H1 (cell line): ENCODE measurements around the gene FRY. TPM values are rescaled to one million over a fixed set of nuclear protein-coding genes. Genes with fewer than 3 reads are reported as not detected.

ENCODE experiments used
- ASH2L ChIP-seq: fragments of 200-600, 300-600 bp; sonication (generic); IDR thresholded peaks from one replicate; pipeline ENCODE4 v1.7.1; 2017; ENCODE audit warnings: low read length
- BACH1 ChIP-seq: IDR thresholded peaks from 2 replicates; pipeline ENCODE4 v1.6.1; 2012; ENCODE audit warnings: low read length, improper control_type of control experiment
- EP300 ChIP-seq, 2 experiments: IDR thresholded peaks; 1 replicate in 1 of 2; 2 replicates in 1 of 2; pipeline ENCODE4 v1.6.1; 2011 to 2012; ENCODE audit warnings: low read depth in 2 of 2, low read length in 2 of 2, mild to moderate bottlenecking in 2 of 2, borderline replicate concordance in 1 of 2, inconsistent platforms in 1 of 2, moderate library complexity in 1 of 2
- POLR2AphosphoS5 ChIP-seq: IDR thresholded peaks from 2 replicates; pipeline ENCODE4 v1.6.1; 2011; ENCODE audit warnings: low read depth, low read length
- SIN3A ChIP-seq, 2 experiments: IDR thresholded peaks in 1 of 2; conservative IDR thresholded peaks in 1 of 2; 2 replicates each; pipeline ENCODE4 v1.6.1; 2011 to 2012; ENCODE audit warnings: low read length in 2 of 2, improper control_type of control experiment in 1 of 2, low read depth in 1 of 2, mild to moderate bottlenecking in 1 of 2
- SP1 ChIP-seq: IDR thresholded peaks from 2 replicates; pipeline ENCODE4 v1.6.1; 2011; ENCODE audit warnings: low read depth, low read length
- SP2 ChIP-seq: IDR thresholded peaks from 2 replicates; pipeline ENCODE4 v1.6.1; 2012; ENCODE audit warnings: mild to moderate bottlenecking, low read length, inconsistent platforms
- polyA plus RNA-seq, 7 experiments: library from polyadenylated mRNA; depleted of rRNA in 3 of 7; stranded (reverse) in 5 of 7; unstranded in 2 of 7; fragments of >200 nt in 5 of 7; fragments of 200-250 nt in 2 of 7; gene quantifications; 1 replicate in 5 of 7; 2 replicates in 1 of 7; 4 replicates in 1 of 7; pipeline versions ENCODE4 v1.2.1 to v1.2.3, GENCODE V29; 2011 to 2013; ENCODE audit warnings: missing spikeins in 2 of 7, mixed read lengths in 2 of 7
- total RNA-seq: library from RNA; stranded (reverse); fragmentation: NEBNext Ultra II Directional; extraction: Animal tissue kit (Norgen Biotek cat#: 25700); gene quantifications from 2 replicates; pipeline ENCODE4 v1.2.1, GENCODE V29; 2021
- TF ChIP-seq, protein P1 (sequence below): fragments of 300-600 bp; sonication (generic); IDR thresholded peaks from 2 replicates; pipeline ENCODE4 v1.7.1; 2012; ENCODE audit warnings: low read length, moderate library complexity, mild to moderate bottlenecking, inconsistent platforms; ENCODE audit not compliant: insufficient replicate concordance
- TF ChIP-seq, protein P2 (sequence below), 3 experiments: IDR thresholded peaks; 1 replicate in 2 of 3; 2 replicates in 1 of 3; pipeline versions ENCODE4 v1.5.1 to v1.6.1; 2011; ENCODE audit warnings: low read length in 3 of 3, mild to moderate bottlenecking in 3 of 3, inconsistent platforms in 2 of 3, low read depth in 1 of 3, moderate library complexity in 1 of 3; ENCODE audit not compliant: insufficient read depth in 1 of 3; ENCODE audit errors: control extremely low read depth in 1 of 3

FRY gene
- total and polyA plus RNA-seq, 2 of the 8 experiments (the other 6 are each of a cell fraction or from before 2014, with no cell fraction given), result 4.3 to 9.2 TPM

DNA sequence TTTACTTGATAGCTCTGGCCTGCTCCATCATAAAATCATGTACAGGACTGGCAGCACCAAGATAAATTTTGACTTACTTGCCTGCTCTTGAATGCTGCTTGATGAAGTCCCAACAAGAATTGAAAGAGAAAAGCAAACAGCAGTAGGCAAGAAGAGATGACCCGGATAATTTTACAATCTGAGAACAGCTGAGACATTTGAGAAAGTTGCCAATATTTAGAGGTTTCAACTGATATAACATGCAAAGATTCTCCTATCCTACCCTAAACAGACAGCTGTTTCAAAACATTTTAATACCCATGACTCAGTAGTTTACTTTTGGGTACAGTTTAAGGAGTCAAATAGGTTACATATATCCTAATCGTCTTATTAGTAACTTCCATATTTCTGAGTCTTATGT, 5.9 kb downstream of the FRY start (continued):
- TF ChIP-seq, protein P1, sequence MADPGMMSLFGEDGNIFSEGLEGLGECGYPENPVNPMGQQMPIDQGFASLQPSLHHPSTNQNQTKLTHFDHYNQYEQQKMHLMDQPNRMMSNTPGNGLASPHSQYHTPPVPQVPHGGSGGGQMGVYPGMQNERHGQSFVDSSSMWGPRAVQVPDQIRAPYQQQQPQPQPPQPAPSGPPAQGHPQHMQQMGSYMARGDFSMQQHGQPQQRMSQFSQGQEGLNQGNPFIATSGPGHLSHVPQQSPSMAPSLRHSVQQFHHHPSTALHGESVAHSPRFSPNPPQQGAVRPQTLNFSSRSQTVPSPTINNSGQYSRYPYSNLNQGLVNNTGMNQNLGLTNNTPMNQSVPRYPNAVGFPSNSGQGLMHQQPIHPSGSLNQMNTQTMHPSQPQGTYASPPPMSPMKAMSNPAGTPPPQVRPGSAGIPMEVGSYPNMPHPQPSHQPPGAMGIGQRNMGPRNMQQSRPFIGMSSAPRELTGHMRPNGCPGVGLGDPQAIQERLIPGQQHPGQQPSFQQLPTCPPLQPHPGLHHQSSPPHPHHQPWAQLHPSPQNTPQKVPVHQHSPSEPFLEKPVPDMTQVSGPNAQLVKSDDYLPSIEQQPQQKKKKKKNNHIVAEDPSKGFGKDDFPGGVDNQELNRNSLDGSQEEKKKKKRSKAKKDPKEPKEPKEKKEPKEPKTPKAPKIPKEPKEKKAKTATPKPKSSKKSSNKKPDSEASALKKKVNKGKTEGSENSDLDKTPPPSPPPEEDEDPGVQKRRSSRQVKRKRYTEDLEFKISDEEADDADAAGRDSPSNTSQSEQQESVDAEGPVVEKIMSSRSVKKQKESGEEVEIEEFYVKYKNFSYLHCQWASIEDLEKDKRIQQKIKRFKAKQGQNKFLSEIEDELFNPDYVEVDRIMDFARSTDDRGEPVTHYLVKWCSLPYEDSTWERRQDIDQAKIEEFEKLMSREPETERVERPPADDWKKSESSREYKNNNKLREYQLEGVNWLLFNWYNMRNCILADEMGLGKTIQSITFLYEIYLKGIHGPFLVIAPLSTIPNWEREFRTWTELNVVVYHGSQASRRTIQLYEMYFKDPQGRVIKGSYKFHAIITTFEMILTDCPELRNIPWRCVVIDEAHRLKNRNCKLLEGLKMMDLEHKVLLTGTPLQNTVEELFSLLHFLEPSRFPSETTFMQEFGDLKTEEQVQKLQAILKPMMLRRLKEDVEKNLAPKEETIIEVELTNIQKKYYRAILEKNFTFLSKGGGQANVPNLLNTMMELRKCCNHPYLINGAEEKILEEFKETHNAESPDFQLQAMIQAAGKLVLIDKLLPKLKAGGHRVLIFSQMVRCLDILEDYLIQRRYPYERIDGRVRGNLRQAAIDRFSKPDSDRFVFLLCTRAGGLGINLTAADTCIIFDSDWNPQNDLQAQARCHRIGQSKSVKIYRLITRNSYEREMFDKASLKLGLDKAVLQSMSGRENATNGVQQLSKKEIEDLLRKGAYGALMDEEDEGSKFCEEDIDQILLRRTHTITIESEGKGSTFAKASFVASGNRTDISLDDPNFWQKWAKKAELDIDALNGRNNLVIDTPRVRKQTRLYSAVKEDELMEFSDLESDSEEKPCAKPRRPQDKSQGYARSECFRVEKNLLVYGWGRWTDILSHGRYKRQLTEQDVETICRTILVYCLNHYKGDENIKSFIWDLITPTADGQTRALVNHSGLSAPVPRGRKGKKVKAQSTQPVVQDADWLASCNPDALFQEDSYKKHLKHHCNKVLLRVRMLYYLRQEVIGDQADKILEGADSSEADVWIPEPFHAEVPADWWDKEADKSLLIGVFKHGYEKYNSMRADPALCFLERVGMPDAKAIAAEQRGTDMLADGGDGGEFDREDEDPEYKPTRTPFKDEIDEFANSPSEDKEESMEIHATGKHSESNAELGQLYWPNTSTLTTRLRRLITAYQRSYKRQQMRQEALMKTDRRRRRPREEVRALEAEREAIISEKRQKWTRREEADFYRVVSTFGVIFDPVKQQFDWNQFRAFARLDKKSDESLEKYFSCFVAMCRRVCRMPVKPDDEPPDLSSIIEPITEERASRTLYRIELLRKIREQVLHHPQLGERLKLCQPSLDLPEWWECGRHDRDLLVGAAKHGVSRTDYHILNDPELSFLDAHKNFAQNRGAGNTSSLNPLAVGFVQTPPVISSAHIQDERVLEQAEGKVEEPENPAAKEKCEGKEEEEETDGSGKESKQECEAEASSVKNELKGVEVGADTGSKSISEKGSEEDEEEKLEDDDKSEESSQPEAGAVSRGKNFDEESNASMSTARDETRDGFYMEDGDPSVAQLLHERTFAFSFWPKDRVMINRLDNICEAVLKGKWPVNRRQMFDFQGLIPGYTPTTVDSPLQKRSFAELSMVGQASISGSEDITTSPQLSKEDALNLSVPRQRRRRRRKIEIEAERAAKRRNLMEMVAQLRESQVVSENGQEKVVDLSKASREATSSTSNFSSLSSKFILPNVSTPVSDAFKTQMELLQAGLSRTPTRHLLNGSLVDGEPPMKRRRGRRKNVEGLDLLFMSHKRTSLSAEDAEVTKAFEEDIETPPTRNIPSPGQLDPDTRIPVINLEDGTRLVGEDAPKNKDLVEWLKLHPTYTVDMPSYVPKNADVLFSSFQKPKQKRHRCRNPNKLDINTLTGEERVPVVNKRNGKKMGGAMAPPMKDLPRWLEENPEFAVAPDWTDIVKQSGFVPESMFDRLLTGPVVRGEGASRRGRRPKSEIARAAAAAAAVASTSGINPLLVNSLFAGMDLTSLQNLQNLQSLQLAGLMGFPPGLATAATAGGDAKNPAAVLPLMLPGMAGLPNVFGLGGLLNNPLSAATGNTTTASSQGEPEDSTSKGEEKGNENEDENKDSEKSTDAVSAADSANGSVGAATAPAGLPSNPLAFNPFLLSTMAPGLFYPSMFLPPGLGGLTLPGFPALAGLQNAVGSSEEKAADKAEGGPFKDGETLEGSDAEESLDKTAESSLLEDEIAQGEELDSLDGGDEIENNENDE, result no peak
- TF ChIP-seq SP1, result no peak
- TF ChIP-seq EP300 (IDR thresholded peaks at IDR 0.05; ENCODE audit: borderline replicate concordance in 1 of 2, low read depth in 2 of 2, low read length in 2 of 2), result no peak
- TF ChIP-seq POLR2AphosphoS5, result no peak
- TF ChIP-seq BACH1, result no peak
- TF ChIP-seq, protein P2, sequence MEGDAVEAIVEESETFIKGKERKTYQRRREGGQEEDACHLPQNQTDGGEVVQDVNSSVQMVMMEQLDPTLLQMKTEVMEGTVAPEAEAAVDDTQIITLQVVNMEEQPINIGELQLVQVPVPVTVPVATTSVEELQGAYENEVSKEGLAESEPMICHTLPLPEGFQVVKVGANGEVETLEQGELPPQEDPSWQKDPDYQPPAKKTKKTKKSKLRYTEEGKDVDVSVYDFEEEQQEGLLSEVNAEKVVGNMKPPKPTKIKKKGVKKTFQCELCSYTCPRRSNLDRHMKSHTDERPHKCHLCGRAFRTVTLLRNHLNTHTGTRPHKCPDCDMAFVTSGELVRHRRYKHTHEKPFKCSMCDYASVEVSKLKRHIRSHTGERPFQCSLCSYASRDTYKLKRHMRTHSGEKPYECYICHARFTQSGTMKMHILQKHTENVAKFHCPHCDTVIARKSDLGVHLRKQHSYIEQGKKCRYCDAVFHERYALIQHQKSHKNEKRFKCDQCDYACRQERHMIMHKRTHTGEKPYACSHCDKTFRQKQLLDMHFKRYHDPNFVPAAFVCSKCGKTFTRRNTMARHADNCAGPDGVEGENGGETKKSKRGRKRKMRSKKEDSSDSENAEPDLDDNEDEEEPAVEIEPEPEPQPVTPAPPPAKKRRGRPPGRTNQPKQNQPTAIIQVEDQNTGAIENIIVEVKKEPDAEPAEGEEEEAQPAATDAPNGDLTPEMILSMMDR (IDR thresholded peaks at IDR 0.05; ENCODE audit: control extremely low read depth in 1 of 3, insufficient read depth in 1 of 3, low read depth in 1 of 3, low read length in 3 of 3), result no peak
- no peak for TF ChIP-seq SIN3A (conservative IDR thresholded peaks at IDR 0.05 in 1 of 2, IDR thresholded peaks at IDR 0.05 in 1 of 2; ENCODE audit: low read depth in 1 of 2, low read length in 2 of 2)
- no peak for TF ChIP-seq SP2
- no peak for TF ChIP-seq ASH2L
- TF ChIP-seq, all 59 proteins: peak for 0
